Smooth muscle cell (in vitro differentiated cells): ENCODE data around the gene MRPL28. TPM values are rescaled to one million over a fixed set of nuclear protein-coding genes. Genes with fewer than 3 reads are reported as not detected.

Experiments
- DNase-seq: peaks from one replicate; lab custom pipeline; 2025; ENCODE audit not compliant: unreplicated experiment; lab: John Stamatoyannopoulos, UW
- H2AFZ ChIP-seq: fragments of 200-600 bp; sonication (generic); 2 replicates; pipeline ENCODE4 v1.6.0; 2016; ENCODE audit warnings: antibody characterized with exemption, low read depth, mild to moderate bottlenecking
- H3F3A ChIP-seq: fragments of 200-600 bp; sonication (generic); 2 replicates; pipeline ENCODE4 v1.6.0; 2017; ENCODE audit warnings: antibody characterized with exemption, low read depth
- H3K27ac ChIP-seq: fragments of 200-600 bp; sonication (generic); 2 replicates; pipeline ENCODE4 v1.5.1; 2016; ENCODE audit warnings: low read depth, mild to moderate bottlenecking
- H3K27me3 ChIP-seq: fragments of 200-600 bp; sonication (generic); 2 replicates; pipeline ENCODE4 v1.6.1; 2016; ENCODE audit warnings: low read depth, mild to moderate bottlenecking
- H3K36me3 ChIP-seq: fragments of 200-600 bp; sonication (generic); 2 replicates; pipeline ENCODE4 v1.5.1; 2016; ENCODE audit warnings: low read depth
- H3K4me1 ChIP-seq: fragments of 200-600 bp; sonication (generic); 2 replicates; pipeline ENCODE4 v1.5.1; 2016; ENCODE audit warnings: low read depth
- H3K4me2 ChIP-seq: fragments of 200-600 bp; sonication (generic); 2 replicates; pipeline ENCODE4 v1.6.0; 2016; ENCODE audit warnings: mild to moderate bottlenecking
- H3K4me3 ChIP-seq: fragments of 200-600 bp; sonication (generic); 2 replicates; pipeline ENCODE4 v1.5.1; 2016; ENCODE audit warnings: mild to moderate bottlenecking
- H3K79me2 ChIP-seq: fragments of 200-600 bp; sonication (generic); 2 replicates; pipeline ENCODE4 v1.6.0; 2016; ENCODE audit warnings: low read depth, mild to moderate bottlenecking
- H3K9ac ChIP-seq: fragments of 200-600 bp; sonication (generic); 2 replicates; pipeline ENCODE4 v1.6.0; 2016; ENCODE audit warnings: low read depth
- H3K9me3 ChIP-seq: fragments of 200-600 bp; sonication (generic); replicated peaks from 2 replicates; pipeline ENCODE4 v1.5.1; 2016; ENCODE audit warnings: low read depth
- H4K20me1 ChIP-seq: fragments of 200-600 bp; sonication (generic); 2 replicates; pipeline ENCODE4 v1.6.0; 2016; ENCODE audit warnings: low read depth
- WGBS: methylation state at CpG from one replicate; pipeline ENCODE4 v1.1.7; 2016; ENCODE audit warnings: low lambda C conversion rate; 5-methylcytosine and 5-hydroxymethylcytosine counted together
- polyA plus RNA-seq: library from polyadenylated mRNA; unstranded; fragments of >200 nt; fragmentation: Nextera tagmentation; extraction: Ambion mirVana; gene quantifications from 2 replicates; pipeline ENCODE4 v1.2.1, GENCODE V29; 2016
- total RNA-seq: library from RNA; depleted of rRNA; stranded (reverse); fragments of >200 nt; gene quantifications from 2 replicates; pipeline ENCODE4 v1.2.3, GENCODE V29; 2014
- TF ChIP-seq, protein P1 (sequence below): fragments of 200-600 bp; sonication (generic); IDR thresholded peaks from 2 replicates; pipeline ENCODE4 v1.5.1; 2017; ENCODE audit warnings: borderline replicate concordance, mild to moderate bottlenecking, antibody characterized with exemption; ENCODE audit not compliant: insufficient read depth, poor library complexity, severe bottlenecking

MRPL28 gene
- total and polyA plus RNA-seq, 2 experiments from 2014 or later, result 84.6 to 155 TPM

DNA sequence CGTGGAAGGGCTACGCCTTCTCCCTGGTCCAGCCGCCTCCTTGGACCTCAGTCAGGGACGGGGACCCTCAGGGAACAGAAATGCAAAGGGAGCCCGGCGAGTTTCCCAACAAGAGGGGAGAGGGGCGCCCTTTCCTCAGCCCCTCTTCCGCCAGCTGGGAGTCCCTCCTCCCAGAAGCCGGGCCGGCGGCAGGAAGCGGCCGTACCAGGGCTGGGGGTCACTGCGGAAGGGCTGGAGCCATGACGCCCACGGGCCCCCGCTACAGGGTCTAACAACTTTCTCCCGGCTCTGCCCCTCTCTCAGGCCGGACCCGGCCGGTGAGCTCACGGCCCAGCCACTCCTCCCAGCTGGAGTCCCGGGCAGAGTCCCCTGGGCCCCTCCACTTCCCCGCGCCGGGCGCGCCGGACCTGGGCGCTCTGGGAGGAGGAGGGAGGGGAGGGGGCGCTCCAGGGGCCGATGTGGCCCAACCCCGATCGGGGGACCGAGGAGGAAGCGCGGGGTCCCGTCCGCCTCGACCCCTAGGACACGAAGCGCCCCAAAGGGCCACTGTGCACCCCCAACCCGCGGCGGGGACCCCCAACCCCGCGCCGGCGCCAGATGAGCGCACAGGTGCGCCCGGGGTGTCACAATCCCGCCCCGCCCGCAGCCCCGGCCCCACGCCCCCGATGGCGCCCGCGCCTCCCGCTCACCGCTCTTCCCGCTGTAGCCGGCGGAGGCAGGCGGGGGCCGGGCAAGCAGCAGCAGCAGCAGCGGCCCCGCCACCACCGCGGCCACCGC, 10.9 kb upstream of the MRPL28 start:
- Histone ChIP-seq H3K9ac (peak overlapping the region; percentile 69), H3K27ac (peak overlapping the region; percentile 6)
- no peak for DNase-seq

DNA sequence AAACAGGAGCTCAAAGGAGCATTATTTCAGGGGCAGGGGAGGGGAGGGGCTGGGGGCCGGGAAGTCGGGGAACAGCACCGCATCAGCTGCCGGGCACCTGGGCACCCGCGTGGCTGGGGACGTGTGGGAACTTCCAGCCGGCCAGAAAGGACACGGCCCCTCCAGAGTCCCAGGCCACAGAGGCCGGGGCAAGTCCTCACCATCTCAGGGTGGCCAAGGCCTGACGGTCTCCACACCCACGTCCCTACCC, 10.3 kb upstream of the MRPL28 start:
- Histone ChIP-seq H4K20me1 (peaks cover 25% of the 10 kb centered on the region), H3K79me2 (peaks cover 30% of the 10 kb centered on the region), H2AFZ (peak overlapping the region; percentile 73), H3K4me2 (peak overlapping the region; percentile 100), H3K9me3 (no peaks in the 10 kb centered on the region), H3K4me1 (peaks cover 12% of the 10 kb centered on the region), H3K27me3 (no peaks in the 10 kb centered on the region), H3K9ac (peak overlapping the region; percentile 69), H3F3A (peaks cover under 1% of the 10 kb centered on the region), H3K27ac (peak overlapping the region; percentile 6), H3K36me3 (no peaks in the 10 kb centered on the region), H3K4me3 (peak overlapping the region; percentile 92)
- 0% methylated on average over 4 of the region's 12 CpGs for WGBS
- DNase-seq, result no peak
- TF ChIP-seq, protein P1, sequence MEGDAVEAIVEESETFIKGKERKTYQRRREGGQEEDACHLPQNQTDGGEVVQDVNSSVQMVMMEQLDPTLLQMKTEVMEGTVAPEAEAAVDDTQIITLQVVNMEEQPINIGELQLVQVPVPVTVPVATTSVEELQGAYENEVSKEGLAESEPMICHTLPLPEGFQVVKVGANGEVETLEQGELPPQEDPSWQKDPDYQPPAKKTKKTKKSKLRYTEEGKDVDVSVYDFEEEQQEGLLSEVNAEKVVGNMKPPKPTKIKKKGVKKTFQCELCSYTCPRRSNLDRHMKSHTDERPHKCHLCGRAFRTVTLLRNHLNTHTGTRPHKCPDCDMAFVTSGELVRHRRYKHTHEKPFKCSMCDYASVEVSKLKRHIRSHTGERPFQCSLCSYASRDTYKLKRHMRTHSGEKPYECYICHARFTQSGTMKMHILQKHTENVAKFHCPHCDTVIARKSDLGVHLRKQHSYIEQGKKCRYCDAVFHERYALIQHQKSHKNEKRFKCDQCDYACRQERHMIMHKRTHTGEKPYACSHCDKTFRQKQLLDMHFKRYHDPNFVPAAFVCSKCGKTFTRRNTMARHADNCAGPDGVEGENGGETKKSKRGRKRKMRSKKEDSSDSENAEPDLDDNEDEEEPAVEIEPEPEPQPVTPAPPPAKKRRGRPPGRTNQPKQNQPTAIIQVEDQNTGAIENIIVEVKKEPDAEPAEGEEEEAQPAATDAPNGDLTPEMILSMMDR, result no peak

More for the DNA sequence above, 10.9 kb upstream of the MRPL28 start:
- Histone ChIP-seq H3K79me2 (peaks cover 30% of the 10 kb centered on the region), H3K27me3 (no peaks in the 10 kb centered on the region), H3K4me2 (peak overlapping the region; percentile 100), H3K36me3 (no peaks in the 10 kb centered on the region), H3K4me1 (peaks cover 12% of the 10 kb centered on the region), H3F3A (peaks cover 5% of the 10 kb centered on the region), H2AFZ (peak overlapping the region; percentile 73), H4K20me1 (peaks cover 25% of the 10 kb centered on the region), H3K4me3 (peak overlapping the region; percentile 92), H3K9me3 (no peaks in the 10 kb centered on the region)
- TF ChIP-seq, protein P1, result peak; percentile 2
- WGBS, result 1% methylated on average over 32 of the region's 73 CpGs

DNA sequence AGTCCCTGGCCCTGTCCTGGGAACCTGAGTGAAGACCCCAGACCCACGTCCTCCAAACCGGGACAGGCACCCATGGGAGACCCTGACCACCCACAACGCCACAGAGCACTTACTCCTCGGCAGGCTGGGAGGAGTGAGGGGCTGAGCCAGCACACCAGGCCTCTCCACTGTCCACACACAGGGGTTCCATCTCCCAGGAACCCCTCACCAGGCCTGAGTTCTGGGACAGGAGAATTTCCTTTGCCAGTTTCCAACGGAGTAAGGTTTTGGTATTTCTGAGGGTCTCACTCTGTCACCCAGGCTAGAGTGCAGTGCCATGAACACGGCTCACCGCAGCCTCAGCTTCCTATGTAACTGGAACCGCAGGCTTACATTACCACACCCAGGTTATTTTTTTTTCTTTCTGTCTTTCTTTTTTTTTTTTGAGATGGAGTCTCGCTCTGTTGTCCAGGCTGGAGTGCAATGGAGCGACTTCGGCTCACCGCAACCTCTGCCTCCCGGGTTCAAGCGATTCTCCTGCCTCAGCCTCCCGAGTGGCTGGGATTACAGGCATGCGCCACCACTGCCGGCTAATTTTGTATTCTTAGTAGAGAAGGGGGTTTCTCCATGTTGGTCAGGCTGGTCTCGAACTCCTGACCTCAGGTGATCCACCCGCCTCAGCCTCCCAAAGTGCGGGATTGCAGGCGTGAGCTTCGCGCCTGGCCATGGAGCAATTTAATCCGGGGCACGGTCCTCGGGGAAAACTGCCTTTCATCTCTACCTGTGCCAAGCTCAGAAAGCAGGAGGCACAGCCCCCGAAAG, 9.8 kb upstream of the MRPL28 start:
- no peak for DNase-seq
- peaks cover 25% of the 10 kb centered on the region for H4K20me1 ChIP-seq
- no peak overlapping the region for H3K9ac ChIP-seq
- WGBS, result 78% methylated on average over 22 of the region's 27 CpGs
- no peaks in the 10 kb centered on the region for H3K9me3 ChIP-seq
- H3K4me3 ChIP-seq, result peak overlapping the region; percentile 92
- H3F3A ChIP-seq, result no peaks in the 10 kb centered on the region
- H3K27me3 ChIP-seq, result no peaks in the 10 kb centered on the region
- no peak overlapping the region for H3K27ac ChIP-seq
- H3K4me2 ChIP-seq, result peak overlapping the region; percentile 100
- no peak overlapping the region for H2AFZ ChIP-seq
- no peaks in the 10 kb centered on the region for H3K36me3 ChIP-seq
- TF ChIP-seq, protein P1, result no peak
- peaks cover 30% of the 10 kb centered on the region for H3K79me2 ChIP-seq
- H3K4me1 ChIP-seq, result peaks cover 12% of the 10 kb centered on the region
